Stimulated activated naive CD8-positive, alpha-beta T cell treated with anti-CD3 and anti-CD28 coated beads, Interleukin-15, Interleukin-2, amounts not matched to agents 100 U/mL and 50 U/mL, for 24 hours (primary cell): Measurements from ENCODE around the gene IL36B.

ENCODE experiments used
- ATAC-seq: fragments of 150-1000 bp; cut with Tn5 transposase; one replicate; pipeline ENCODE4 v1.10.0; 2021
- DNase-seq: peaks from one replicate; pipeline ENCODE4 v3.0.0; 2021

The IL36B gene

DNA sequence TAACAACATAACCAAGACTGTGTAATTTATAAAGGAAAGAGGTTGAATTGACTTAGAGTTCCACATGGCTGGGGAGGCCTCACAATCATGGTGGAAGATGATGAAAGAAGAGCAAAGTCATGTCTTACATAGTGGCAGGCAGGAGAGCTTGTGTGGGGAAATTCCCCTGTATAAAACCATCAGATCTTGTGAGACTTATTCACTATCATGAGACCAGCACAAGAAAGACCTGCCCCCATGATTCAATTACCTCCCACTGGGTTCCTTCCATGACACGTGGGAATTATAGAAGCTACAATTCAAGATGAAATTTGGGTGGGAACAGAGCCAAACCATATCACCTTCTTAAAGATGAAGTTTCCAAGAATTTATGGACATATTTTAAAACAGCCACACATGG lies 3.9 kb upstream of the IL36B start:
- DNase-seq: no peak
- no peak for ATAC-seq

DNA sequence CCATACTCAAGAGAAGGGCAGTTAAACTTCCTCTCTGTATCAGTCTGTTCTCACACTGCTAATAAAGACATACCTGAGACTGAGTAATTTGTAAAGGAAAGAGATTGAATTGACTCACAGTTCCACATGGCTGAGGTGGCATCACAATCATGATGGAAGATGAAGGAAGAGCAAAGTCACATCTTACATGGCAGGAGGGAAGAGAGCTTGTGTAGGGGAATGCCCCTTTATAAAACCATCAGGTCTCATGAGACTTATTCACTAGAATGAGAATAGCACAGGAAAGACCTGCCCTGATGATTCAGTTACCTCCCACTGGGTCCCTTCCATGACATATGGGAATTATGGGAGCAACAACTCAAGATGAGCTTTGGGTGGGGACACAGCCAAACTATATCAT lies 1.4 kb upstream of the IL36B start:
- no peak for ATAC-seq
- no peak for DNase-seq

DNA sequence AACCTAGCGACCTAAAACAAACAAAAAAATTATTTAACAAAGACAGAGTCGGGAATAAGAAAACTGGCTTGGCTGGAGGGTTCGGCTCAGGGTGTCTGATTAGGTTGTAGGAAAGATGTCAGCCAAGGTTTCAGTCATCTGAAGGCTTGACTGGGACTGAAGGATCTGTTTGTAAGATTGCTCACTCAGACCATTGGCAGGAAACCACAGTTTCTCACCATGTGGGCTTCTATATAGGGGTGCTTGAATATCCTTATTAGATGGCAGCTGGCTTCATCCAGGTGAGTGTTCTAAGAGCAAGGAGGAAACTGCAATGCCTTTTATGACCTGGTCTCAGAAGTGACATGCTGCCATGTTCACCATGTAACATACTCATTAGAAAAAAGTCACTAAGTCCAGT lies 999 bp upstream of the IL36B start:
- DNase-seq: no peak
- no peak for ATAC-seq

DNA sequence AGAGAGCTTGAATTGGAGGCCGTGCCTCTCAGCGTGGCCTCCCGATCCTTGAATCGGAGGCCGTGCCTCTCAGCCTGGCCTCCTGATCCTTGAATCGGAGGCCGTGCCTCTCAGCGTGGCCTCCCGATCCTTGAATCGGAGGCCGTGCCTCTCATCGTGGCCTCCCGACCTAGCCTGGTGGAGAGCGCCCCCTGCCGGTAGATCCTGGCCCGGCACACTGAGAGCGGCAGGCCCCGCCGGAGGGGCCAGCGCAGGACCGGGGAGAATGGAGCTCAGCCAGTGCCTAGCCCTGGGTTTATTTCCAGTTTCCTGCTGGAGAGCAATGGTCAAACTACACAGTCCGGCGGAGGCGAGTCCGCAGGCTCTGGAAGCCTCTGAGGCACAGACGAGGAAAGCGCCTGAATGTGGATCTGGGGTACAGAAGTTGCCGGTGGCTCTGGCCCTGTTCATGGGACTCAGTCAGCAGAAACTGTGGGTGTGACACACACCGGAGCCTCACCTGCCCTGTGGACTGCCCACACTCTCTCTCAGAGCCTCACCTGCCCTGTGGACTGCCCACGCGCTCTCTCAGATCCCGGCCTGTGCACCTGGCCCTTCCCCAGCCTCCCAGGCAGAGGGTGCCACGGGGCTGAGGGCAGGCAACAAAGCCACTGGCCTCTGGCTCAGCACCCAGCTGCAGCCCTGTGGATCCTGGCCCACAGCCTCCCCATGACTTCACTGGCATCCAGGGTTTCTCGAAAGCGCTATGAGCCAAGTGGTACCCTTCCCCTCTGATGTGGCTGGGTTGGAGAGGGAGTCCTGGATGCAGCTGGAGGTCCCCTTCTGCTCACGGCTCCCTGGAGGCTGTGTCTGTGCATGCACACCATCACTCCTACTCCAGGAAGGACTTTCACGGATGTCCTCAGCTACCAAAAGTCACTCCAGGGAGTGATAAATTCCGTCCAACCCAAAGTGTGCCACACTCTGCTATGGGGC lies 1.5 kb downstream of the IL36B start:
- no peak for ATAC-seq
- no peak for DNase-seq

DNA sequence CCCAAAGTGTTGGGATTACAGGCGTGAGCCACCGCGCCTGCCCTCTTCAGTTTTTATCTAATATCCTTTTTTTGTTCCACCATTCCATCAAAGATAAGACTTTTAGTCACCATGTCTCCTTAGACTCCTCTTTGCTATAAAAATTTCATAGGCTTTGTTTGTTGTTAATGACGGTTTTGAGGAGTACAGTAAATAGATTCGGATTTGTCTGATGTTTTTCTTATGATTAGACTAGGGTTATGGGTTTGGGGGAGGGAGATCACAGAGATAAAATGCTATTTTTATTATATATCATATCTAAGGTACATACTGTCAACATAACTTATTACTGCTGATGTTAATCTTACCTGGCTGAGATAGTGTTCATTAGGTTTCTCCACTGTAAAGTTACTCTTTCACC lies 6.2 kb downstream of the IL36B start:
- no peak for ATAC-seq

DNA sequence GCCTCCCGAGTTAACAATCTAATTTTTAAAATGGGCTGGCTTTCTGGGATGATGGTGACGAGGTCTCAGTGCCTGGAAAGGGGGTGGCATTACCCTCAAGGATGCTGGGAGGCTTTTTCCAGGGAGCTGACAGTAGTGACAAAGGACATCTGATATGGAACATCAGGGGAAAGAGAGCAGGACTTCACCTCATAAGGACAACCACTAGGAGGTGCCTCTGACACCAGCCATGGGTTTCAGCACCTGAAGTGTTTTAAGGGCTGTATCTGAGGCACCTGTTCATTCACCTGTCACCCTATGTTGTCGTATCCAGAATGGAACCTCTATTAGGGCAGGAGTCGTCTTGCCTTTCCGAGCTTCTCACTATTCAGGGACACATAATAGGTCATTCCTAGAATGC lies 10.8 kb downstream of the IL36B start:
- no peak for DNase-seq
- ATAC-seq: no peak

More for the DNA sequence above, 6.2 kb downstream of the IL36B start:
- DNase-seq: no peak

- no peak for ATAC-seq
- no peak for DNase-seq
Observed at GRCh38 chr2:113039719-113040118, 12.9 kb downstream of the IL36B start.

DNA sequence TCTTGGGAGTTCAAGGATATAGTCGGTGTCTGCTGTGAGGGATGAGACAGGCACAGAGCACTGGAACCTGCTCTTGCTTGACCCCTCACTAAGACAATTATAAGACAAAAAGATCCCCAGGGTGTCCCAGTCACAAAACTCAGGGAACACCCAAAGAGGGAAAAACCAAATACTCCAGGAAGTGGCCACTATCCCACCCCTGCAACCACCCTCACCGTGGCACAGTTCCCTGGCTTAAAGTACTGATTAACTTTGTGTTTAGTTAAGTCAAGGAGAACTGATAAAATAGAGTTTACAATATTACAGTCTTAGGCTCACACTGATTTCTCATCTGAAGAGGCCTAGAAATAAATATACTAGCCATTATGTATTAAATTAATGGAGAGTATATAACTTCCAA lies 13.5 kb downstream of the IL36B start:
- no peak for DNase-seq
- no peak for ATAC-seq

DNA sequence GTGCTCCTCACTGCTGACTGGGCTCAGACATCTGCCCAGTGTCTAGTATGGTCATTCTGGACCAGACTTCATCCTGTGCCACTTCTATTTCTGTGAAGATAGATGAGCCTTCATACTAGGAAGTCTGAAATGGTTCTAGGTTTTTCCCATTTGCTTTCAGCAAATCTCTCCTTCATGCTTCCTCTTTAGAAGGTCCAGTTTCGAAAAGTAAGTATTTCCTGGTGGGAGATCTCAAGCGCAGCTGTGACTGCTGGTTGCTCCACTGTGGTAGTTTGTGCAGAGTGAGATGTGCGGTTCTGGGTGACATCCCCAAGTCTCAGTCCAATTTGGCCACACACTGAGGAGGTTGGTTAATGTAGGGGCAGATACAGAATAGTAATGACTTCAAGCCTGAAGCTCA lies 14.4 kb downstream of the IL36B start:
- DNase-seq: no peak

GRCh38 chr2:113036763-113037162 lies 15.9 kb downstream of the IL36B start:
- ATAC-seq: no peak
- no peak for DNase-seq

More for the DNA sequence above, 14.4 kb downstream of the IL36B start:
- ATAC-seq: no peak

GRCh38 chr2:113034016-113034415 lies 18.7 kb downstream of the IL36B start:
- no peak for DNase-seq
- ATAC-seq: no peak

DNA sequence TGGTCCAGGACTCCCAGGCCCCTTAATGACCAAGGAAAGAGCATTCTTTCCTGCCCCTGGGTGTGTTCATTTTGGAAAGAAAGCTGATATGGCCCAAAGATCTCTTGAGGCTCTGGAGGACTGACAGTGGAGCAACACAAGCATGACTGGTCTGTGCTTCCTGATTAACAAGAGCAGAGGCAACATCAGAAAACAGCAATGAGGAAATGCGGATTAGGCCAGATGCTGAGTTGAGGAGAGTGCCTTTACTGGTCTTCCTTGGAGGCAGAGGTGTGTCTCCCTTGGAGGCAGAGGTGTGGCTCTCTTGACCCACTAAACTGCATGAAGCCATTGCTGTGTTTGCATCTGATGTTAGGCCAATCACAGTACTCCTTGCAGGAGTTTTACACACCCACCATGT lies 19.9 kb downstream of the IL36B start:
- DNase-seq (no peak), ATAC-seq (no peak)

- ATAC-seq (no peak), DNase-seq (no peak)
Observed at GRCh38 chr2:113028112-113028511, 24.6 kb downstream of the IL36B start.

DNA sequence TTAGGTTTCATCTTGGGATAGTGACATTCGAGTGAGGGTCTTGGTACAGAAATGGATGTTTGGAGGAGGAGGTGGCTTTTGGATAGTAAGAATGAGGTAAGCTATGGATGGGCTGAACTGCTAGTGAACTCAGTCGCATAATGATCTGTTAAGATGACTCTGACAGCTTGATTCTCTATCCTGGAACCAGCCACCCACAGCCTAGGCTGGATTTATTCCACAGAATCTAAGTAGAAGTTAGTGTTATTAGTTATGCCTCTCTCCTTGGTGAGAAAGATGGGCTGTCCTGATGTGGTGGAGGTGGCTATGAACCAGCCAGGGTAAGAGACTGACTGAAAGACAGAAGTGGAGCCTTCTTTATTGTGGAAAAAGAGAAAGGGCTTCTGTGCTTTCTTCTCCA lies 25.0 kb downstream of the IL36B start:
- ATAC-seq: no peak

GRCh38 chr2:113025737-113026136 lies 26.9 kb downstream of the IL36B start:
- ATAC-seq (no peak), DNase-seq (no peak)

More for the DNA sequence above, 25.0 kb downstream of the IL36B start:
- DNase-seq: no peak

DNA sequence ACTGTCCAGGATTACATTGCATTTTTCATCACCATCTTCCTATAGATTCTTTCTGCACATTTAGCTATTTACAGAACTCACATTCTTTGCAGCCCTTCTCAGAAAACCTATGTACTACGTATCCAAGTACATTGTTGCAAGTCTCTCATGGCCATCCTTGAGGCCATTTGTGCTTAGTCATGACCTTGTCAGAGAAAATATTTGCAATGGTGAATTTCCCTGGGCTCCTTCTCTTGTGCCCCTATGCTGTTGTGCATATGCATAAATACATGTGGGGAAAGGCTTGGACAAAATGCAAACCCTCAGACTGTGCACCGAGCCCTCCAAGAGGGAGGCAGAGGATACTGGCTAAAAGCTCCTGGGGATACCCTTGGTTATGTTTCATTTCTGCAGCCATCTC lies 27.9 kb downstream of the IL36B start:
- DNase-seq (no peak), ATAC-seq (no peak)

- DNase-seq (no peak), ATAC-seq (no peak)
Observed at GRCh38 chr2:113021312-113021711, 31.4 kb downstream of the IL36B start.

DNA sequence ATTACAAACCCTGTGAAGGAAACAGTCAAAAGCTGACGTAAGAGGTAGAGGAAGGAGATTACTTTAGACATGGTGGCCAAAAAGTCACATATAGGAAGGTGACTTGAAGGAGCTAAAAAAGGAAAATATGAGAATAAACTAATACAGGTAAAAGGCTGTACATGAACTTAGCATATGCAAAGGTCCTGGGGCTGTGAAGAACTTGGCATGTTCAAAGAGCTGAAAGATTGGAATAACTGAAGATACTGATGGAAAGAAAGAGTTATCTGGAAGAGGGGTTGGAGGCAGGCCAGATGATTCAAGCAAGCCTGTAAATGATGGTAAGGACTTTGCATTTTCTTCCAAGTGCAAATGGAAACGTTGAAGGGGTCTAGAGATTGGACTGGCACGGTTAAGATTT lies 34.2 kb downstream of the IL36B start:
- DNase-seq: no peak
- no peak for ATAC-seq

GRCh38 chr2:113015655-113016054 lies 37.0 kb downstream of the IL36B start:
- ATAC-seq (no peak), DNase-seq (no peak)

DNA sequence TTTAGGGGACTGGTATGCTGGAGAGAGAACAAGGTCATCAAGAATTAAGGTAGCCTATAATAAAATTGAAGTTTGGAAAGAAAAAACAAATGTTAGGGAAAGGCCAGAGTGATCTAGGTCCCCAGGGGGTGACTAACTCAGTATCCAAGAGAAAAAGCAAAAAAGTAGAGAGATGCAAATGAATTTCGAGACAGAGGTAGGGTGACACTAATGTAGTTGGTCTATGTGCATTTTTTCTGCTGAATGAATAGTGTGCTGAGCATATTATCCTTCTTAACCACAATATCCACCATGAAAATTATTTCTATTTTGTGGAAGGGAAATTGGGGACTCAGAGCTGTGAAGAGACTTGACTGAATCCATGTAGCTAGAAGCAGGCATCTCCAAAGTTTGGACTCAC lies 37.6 kb downstream of the IL36B start:
- DNase-seq (no peak), ATAC-seq (no peak)

DNA sequence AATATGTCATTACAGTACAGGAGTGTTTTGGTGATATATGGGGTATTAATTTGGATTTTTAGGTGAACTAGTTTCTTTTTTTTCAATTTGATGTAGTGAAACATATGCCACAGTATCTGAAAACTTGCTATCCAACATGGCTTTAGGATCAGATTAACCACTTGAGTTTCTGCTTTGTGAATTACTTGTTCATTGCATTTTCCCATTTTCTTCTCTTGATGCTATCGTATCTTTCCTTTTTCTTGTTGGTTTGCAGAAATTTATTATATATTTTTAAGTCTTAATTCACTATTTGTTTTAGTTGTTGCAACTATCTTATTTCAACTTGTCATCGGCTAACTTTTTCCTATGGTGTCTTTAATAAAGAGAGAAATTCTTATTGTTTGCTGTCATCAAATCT lies 38.6 kb downstream of the IL36B start:
- ATAC-seq (no peak), DNase-seq (no peak)

- no peak for DNase-seq
- ATAC-seq: no peak
Observed at GRCh38 chr2:113013336-113013661, 39.4 kb downstream of the IL36B start.

DNA sequence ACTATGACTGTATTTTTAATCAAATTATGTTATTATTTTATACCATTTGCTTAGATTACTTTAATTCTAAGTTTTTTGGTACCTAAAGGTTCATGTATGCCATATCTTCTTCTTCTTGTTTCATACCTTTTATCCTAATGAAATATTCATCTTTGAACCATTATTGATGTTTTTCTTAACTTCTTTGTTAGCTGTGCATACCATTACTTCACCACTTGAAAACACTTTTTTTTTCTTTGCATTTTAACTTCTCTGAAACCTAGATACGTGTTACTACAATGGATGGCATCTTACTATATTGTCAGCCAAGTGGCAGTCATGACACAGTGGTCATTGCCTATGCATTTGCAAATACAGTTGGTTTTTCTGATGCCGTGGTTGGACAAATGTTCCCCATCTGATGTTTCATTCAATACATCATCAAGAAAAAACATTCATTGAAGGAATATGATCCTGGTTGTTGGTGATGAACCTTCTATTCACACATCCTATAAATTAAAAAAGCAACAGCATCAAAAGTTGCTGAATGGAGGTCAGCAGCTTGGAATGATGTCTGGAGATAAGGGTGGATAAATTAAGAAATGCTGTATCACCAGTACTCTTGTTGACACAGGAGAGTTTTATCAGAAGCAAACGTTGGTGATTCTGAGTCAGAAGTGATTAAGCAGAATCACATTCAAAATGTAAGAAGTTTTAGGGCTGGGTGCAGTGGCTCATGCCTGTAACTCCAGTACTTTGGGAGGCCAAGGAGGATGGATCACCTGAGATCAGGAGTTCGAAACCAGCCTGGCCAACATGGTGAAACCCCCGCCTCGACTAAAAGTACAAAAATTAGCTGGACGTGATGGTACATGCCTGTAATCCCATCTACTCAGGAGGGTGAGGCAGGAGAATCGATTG lies 40.0 kb downstream of the IL36B start:
- DNase-seq: no peak
- ATAC-seq: no peak
